GM19193 (cell line): Measurements from ENCODE around the gene ITGAL.
A peak's percentile ranks its signal among the peaks of the same experiment; 100 is the strongest.

Experiments used
- POLR2A ChIP-seq: IDR thresholded peaks from 4 replicates; pipeline ENCODE4 v1.6.1; 2011; ENCODE audit not compliant: insufficient read depth, insufficient read length; ENCODE audit errors: extremely low read depth

The ITGAL gene

GRCh38 chr16:30472328-30472942 lies at the start of gene ITGAL:
Gene ITGAL (plus strand): TSS chr16:30472742. CDS start chr16:30472838, 96 bp downstream.
- peak; percentile 62 for TF ChIP-seq POLR2A

DNA sequence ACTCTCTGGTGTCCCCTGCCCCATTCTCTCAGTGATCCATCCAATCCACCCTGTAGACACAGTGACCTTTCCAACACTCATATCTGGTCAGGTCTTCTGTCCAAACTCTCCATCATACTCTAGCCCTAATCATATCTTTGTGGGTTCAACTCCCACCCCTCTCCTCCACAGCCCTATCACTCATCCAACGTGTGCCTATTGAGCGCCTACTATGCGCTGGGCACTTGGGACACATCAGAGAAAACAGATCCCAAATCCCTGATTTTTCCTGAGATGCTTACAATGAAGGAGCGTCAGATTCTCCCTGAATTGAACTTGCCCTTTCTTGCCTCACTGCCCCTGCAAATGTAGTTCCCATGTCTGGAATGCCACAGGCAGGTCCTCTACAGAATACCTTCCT lies 44.5 kb upstream of the ITGAL start:
- no peak for TF ChIP-seq POLR2A

DNA sequence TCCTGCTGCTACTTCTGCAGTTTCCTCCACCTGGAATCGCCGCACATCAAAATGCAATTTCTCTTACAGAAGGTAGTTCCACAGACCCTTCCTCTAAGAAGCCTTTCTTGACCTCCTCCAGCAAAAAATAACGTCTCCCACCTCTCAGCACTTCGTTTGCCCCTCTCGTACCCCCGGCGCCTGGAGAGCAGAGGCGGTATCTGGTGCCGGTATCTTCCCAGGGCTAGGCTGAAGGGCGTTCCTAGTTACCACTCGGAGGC lies 43.2 kb upstream of the ITGAL start:
- no peak for TF ChIP-seq POLR2A

GRCh38 chr16:30429678-30430427 lies 42.7 kb upstream of the ITGAL start, which contains the start of gene DCTPP1:
Gene DCTPP1 (minus strand): TSS chr16:30430030. CDS start chr16:30429980, 50 bp downstream.
- peak; percentile 58 for TF ChIP-seq POLR2A

DNA sequence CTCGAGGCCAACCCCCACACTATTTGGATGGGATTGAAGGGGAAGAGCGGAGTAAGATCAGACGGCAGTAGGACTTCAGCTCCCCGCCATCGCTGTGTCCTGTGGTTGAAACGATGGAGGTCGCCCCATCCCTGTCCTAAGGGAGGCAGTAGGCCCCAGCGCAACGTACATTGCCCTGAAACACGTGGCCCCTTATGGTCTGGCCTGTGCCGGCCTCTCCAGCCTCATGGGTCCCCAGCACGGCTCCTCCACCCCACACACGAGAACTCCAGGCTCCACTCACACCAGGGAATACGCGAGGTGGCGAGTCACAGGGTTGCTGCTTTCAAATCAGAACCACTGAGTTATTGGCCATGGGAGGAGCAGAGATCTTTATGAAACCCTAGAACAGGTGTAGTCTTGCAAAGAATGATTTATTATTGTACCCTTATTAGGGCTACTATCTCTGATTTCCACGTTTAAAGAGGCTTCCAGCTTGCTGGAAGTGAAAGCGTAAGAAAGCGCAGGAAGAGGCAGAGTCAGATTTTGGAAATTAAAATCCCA lies 42.0 kb upstream of the ITGAL start:
- no peak for TF ChIP-seq POLR2A

DNA sequence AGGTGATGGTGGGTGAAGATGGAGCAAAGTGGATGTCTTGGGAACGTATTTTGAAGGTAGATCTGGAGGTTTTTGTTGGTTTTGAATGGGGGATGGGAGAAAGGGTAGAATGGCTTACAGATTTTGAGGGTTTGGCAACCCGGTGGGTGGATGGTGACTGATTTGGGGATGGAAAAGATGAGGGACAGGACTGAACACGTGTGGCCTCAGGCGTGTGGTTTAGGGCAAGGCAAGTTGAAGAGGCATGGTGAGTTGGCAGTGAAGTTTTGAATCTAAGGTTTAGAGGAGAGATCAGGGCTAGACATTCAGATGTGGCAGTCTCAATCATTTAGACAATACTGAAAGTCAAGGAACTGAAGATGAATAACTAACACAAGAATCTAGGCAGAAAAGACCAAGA lies 37.7 kb upstream of the ITGAL start:
- TF ChIP-seq POLR2A = no peak

GRCh38 chr16:30437511-30438046 lies 35.0 kb upstream of the ITGAL start:
- TF ChIP-seq POLR2A = no peak

DNA sequence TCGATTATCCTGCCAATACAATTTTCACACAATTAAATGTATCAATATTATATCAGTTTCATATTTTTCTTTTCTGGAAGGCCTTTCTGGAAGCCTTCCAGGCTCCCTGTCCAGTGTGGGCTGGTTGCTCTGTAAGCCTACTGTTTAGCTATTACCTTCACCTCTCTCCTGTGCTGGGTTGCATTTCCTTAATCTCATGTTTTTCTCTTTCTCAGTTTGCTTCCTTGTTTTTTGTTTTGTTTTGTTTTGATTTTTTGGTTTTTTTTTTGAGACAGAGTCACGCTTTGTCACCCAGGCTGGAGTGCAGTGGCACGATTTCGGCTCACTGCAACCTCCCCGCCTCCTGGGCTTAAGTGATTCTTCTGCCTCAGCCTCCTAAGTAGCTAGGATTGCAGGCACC lies 33.7 kb upstream of the ITGAL start:
- TF ChIP-seq POLR2A = no peak

GRCh38 chr16:30439720-30440348 lies 32.7 kb upstream of the ITGAL start:
- TF ChIP-seq POLR2A = no peak

DNA sequence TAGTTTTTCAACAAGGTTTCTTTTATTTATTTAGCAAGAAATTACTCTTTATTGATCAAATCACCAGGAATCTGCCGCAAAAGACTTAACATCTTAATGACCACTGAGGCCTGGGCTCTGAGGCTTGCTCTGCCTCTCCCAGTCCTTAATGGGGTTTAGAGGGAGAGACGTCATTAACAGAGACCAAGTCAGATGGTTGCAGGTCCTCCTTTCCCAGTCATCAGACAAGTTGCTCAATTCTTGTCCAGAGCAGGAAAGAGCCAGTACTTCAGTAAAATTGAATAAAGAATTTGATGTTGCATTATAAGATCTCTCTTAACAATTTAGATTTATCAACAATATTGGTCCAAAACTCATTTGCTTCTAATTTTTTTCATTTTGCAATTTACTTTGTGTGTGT lies 28.9 kb upstream of the ITGAL start:
- no peak for TF ChIP-seq POLR2A

DNA sequence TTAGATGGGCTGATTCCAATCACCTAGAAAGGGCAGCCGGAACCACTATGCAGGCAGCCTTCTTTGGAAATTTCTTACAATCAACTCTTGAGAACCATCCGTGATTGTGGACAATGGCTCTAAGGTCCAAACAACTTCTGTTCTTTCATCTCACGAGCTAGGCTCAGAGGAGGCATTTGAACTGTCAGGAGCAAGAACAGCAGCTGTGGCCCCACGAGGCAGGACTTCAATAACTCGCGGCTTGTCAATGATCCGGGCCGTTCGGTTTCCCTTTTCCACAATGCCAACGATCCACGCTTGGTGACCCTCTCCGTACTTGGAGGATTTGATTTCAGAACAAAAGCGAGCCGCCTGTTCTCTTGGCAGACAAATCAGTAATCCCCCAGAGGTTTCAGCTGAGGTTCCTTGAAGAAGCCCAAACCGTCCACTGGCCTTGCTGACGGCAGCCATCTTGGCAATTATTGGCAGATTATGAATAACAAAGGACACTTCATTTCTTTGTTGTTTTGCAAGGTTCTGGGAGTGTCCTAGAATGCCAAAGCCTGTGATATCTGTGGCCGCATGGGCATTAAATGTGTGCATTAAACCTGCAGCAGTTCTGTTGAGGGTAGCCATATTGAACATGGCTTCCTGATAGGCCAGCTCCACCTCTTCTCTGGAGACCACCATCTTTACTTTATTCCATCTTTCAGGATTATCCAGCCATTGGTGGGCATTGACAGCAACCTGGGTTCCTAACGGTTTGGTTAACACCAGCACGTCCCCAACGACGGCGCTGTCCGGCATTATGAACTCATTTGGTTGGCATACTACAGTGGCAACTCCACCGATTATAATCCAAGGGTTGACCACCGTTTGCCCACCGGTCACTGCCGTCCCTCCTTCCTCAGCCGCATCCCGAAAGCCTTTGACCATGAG lies 28.1 kb upstream of the ITGAL start:
- no peak for TF ChIP-seq POLR2A

GRCh38 chr16:30445149-30445407 lies 27.5 kb upstream of the ITGAL start:
- TF ChIP-seq POLR2A = no peak

GRCh38 chr16:30445408-30446202 lies 26.9 kb upstream of the ITGAL start, which contains the start of gene SEPHS2:
Gene SEPHS2 (minus strand): TSS chr16:30445874. CDS start chr16:30445727, 147 bp downstream.
- TF ChIP-seq POLR2A = peak; percentile 97

- no peak for TF ChIP-seq POLR2A
These were observed 26.3 kb upstream of the ITGAL start for GRCh38 chr16:30446203-30446595.
